Natural killer cell (primary cell): Measurements from ENCODE around the gene CFAP61. TPM values are rescaled to one million over a fixed set of nuclear protein-coding genes. Genes with fewer than 3 reads are reported as not detected.

Experiments
- ATAC-seq, 3 donors: fragments of 150-1000 bp in 2 of 3; fragments of 200-7000 bp in 1 of 3; cut with Tn5 transposase; 1 replicate in 1 of 3; 2 replicates in 2 of 3; pipeline ENCODE4 v1.10.0; 2021; ENCODE audit warnings: mild to moderate bottlenecking in 2 of 3, moderate library complexity in 2 of 3
- DNase-seq, 2 donors: peaks; one replicate each; pipeline versions ENCODE4 v3.0.0 to v3.0.0-alpha.2; 2013 to 2021; ENCODE audit warnings: mixed read lengths in 1 of 2
- H3K27ac ChIP-seq: one replicate; pipeline ENCODE4 v1.5.1; 2013; ENCODE audit warnings: mild to moderate bottlenecking, low read length
- H3K27me3 ChIP-seq: one replicate; pipeline ENCODE4 v1.6.1; 2013; ENCODE audit warnings: low read length; ENCODE audit not compliant: control insufficient read depth, insufficient read depth
- H3K36me3 ChIP-seq: one replicate; pipeline ENCODE4 v1.6.1; 2013; ENCODE audit warnings: low read length; ENCODE audit not compliant: control insufficient read depth, insufficient read depth
- H3K4me1 ChIP-seq: one replicate; pipeline ENCODE4 v1.6.1; 2013; ENCODE audit warnings: low read length; ENCODE audit not compliant: control insufficient read depth, insufficient read depth
- H3K4me3 ChIP-seq: one replicate; pipeline ENCODE4 v1.5.1; 2013; ENCODE audit warnings: low read length
- H3K9me3 ChIP-seq: one replicate; pipeline ENCODE4 v1.6.1; 2013; ENCODE audit warnings: low read length; ENCODE audit not compliant: control insufficient read depth, insufficient read depth
- H3K27ac Mint-ChIP-seq, 2 donors: one replicate each; pipeline ENCODE4 v1.8.0; 2022; ENCODE audit warnings: mild to moderate bottlenecking in 2 of 2, mixed read lengths in 2 of 2, moderate library complexity in 1 of 2
- H3K27me3 Mint-ChIP-seq, 2 donors: one replicate each; pipeline ENCODE4 v1.8.0; 2022; ENCODE audit warnings: low read depth in 2 of 2, mixed read lengths in 2 of 2
- H3K36me3 Mint-ChIP-seq: one replicate; pipeline ENCODE4 v1.8.0; 2022; ENCODE audit warnings: mixed read lengths
- H3K4me1 Mint-ChIP-seq, 2 donors: one replicate each; pipeline ENCODE4 v1.8.0; 2022; ENCODE audit warnings: mixed read lengths in 2 of 2
- H3K4me3 Mint-ChIP-seq: one replicate; pipeline ENCODE4 v1.8.0; 2022; ENCODE audit warnings: mild to moderate bottlenecking, moderate library complexity, mixed read lengths
- H3K9me3 Mint-ChIP-seq, 2 donors: one replicate each; pipeline ENCODE4 v1.8.0; 2022; ENCODE audit warnings: mixed read lengths in 2 of 2
- CTCF ChIP-seq: fragments of 200-600 bp; IDR thresholded peaks from one replicate; pipeline ENCODE4 v1.8.0; 2022; ENCODE audit warnings: antibody characterized with exemption
- WGBS: methylation state at CpG from one replicate; pipeline ENCODE4 v1.1.7; 2013; ENCODE audit warnings: missing lambda C conversion rate; ENCODE audit not compliant: insufficient coverage; 5-methylcytosine and 5-hydroxymethylcytosine counted together
- intact Hi-C: fragments of 100-400 bp; cut with micrococcal nuclease; formaldehyde crosslinking; loops from one replicate; pipeline ENCODE4 v1.14.2; 2022
- total RNA-seq, 4 donors: library from RNA; stranded (reverse); fragments of 120-200 nt in 1 of 4; gene quantifications; one replicate each; pipeline versions ENCODE4 v1.2.3 to v1.2.4, GENCODE V29; 2013 to 2022

The CFAP61 gene
- total RNA-seq, 3 donors from 2014 or later (not counting 1 experiment from before 2014, with no cell fraction given), result 1.0 to 2.1 (median 1.3) TPM

- Histone ChIP-seq H3K36me3 (no peaks in the 10 kb centered on the region), H3K27ac (no peak overlapping the region), H3K9me3 (no peaks in the 10 kb centered on the region), H3K4me3 (no peak overlapping the region), H3K27me3 (no peaks in the 10 kb centered on the region), H3K4me1 (no peaks in the 10 kb centered on the region)
- Mint-ChIP-seq H3K27ac (no peak overlapping the region), H3K9me3 (no peaks in the 10 kb centered on the region), H3K27me3 (no peaks in the 10 kb centered on the region), H3K36me3 (peaks cover 6% of the 10 kb centered on the region), H3K4me3 (no peak overlapping the region), H3K4me1 (no peaks in the 10 kb centered on the region)
- ATAC-seq (no peak), DNase-seq (no peak)
- 99% methylated on average over 4 of the region's 4 CpGs for WGBS
- no peak for TF ChIP-seq CTCF
- intact Hi-C loops, result no loop called here
These were observed 357.0 kb downstream of the CFAP61 start for GRCh38 chr20:20409331-20409730.

Other genes with a start within 250 kb of the CFAP61 start
- gene NAA20, start 35.2 kb upstream of the CFAP61 start, total RNA-seq, result 10 to 100 TPM; 20.8 to 25.1 (median 23.8) TPM
- 10 to 100 TPM; 30.8 to 34.5 (median 31.6) TPM for gene CRNKL1, start 66 bp upstream of the CFAP61 start, total RNA-seq